IPS-NIHi11 (cell line): ENCODE results near the gene ATG9B.
A peak's percentile ranks its signal among the peaks of the same experiment; 100 is the strongest.

Experiments
- DNase-seq: peaks from one replicate; pipeline ENCODE4 v3.0.0; 2012; ENCODE audit warnings: mixed read lengths, low spot score

The ATG9B gene

DNA sequence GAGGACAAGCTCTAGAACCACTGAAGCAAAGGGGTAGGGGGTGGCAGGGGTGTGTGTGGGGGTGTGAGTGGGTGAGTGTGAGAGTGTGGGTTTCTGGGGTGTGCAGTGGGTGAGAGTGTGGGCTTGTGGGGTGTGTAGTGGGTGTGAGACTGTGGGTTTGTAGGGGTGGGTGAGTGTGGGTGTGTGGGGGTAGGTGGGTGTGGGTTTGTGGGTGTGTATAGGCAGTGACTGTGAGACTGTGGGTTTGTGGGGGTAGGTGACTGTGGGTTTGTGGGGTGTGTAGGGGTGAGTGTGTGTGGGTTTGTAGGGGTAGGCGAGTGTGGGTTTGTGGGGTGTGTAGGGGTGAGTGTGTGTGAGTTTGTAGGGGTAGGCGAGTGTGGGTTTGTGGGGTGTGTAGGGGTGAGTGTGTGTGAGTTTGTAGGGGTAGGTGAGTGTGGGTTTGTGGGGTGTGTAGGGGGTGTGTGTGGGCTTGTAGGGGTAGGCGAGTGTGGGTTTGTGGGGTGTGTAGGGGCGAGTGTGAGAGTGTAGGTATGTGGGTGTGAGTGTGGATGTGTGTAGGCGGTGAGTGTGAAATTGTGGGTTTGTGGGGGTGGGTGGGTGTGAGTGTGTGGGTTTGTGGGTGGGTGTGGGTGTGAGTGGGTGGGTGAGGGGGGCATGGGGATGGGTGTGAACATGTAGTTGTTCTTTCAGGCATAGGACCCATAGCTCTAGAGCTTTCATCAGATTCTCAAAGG, 24.6 kb downstream of the ATG9B start:
- DNase-seq: no peak

DNA sequence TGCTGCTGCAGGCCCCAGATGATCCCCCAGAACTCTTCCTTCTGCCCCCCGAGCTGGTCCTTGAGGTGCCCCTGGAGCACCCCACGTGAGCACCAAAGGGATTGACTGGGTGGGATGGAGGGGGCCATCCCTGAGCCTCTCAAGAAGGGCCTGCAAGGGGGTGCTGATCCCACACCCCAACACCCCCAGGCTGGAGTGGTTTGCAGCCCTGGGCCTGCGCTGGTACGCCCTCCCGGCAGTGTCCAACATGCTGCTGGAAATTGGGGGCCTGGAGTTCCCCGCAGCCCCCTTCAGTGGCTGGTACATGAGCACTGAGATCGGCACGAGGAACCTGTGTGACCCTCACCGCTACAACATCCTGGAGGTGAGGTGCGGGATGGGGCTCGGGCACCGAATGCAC, 25.3 kb downstream of the ATG9B start:
- no peak for DNase-seq

DNA sequence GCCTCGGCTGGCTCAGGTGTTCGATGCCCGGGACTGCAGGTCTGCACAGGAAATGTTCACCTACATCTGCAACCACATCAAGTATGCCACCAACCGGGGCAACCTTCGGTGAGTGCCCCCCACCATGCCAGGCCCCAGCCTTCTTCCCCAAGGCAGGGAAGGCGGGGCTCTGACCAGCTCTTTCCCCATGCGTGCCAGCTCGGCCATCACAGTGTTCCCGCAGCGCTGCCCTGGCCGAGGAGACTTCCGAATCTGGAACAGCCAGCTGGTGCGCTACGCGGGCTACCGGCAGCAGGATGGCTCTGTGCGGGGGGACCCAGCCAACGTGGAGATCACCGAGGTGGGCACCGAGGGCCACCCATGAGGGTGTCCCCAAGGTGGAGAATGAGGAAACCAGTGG, 26.0 kb downstream of the ATG9B start:
- DNase-seq: no peak

DNA sequence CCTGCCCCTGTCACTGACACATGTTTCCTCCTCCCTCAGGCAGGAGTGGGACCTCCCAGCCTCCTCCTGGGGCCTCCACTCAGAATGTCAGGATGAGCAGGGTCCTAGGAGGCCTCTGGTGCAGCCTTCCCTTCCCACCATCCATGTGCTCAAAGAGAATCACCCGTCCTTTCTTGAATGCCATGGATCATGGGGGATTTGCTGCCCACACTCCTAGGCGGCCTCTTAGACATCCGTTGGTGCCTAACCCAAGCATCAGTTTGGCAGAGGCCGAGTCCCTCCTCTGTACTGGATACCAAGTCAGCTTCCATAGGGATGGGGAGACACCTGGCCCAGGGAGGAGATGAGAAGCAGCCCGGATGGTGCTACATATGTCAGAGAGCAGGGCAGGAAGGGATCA, 26.5 kb downstream of the ATG9B start:
- no peak for DNase-seq

DNA sequence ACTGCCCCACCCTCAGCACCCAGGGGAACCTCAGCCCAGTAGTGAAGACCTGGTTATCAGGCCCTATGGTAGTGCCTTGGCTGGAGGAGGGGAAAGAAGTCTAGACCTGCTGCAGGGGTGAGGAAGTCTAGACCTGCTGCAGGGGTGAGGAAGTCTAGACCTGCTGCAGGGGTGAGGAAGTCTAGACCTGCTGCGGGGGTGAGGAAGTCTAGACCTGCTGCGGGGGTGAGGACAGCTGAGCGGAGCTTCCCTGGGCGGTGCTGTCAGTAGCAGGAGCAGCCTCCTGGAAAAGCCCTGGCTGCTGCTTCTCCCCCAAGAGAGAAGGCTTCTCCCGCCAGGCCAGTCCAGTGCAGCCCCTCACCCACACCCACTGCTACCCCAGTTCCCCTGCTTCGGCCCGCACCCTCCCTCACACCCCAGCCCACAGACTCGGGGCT, 27.2 kb downstream of the ATG9B start:
- no peak for DNase-seq

DNA sequence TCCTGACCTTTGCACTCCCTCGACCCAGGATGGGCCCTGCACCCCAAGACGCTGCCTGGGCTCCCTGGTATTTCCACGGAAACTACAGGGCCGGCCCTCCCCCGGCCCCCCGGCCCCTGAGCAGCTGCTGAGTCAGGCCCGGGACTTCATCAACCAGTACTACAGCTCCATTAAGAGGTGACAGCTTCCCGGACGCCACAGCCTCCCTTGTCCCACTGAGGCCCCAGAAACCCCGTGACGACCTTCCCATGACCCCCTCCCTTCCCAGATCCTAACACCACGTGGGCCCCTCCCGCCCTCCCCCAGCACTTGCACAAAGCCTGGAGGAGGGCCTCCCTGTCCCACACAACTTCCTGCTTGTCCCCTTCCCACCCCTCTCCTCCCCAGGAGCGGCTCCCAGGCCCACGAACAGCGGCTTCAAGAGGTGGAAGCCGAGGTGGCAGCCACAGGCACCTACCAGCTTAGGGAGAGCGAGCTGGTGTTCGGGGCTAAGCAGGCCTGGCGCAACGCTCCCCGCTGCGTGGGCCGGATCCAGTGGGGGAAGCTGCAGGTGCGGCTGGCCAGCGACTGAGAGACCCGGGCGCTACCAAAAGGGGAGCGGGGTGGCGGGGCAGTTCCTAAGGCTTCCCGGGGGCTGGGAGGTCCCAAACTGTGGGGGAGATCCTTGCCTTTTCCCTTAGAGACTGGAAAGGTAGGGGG, 27.8 kb downstream of the ATG9B start:
- no peak for DNase-seq

DNA sequence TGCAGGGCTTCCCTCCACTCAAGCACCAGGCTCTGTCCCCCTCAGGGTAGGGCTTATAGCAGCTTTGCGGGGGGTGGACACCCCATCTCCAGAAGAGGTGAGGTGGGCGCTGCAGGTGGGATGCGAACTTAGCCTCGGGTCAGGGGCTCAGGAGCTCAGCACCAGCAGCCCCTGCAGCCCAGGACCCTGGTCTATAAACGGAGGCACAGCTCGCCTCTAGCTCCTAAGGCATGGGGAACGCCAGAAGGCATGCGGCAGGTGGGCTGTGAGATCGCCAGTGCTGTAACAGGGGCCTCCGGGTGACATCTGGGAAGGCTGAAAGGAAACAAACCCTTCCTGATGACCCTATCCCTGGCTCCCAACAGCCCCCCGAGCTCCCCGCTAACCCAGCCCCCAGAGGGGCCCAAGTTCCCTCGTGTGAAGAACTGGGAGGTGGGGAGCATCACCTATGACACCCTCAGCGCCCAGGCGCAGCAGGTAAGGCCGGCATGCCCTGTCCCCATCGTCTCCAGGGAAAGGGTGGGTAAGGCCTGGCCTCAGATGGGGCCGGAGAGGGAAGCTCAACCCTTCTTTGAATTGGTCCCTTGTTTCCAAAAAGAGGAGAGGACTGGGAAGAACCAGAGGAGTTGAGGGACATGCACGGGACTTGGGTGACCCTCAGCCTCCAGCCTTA, 29.3 kb downstream of the ATG9B start:
- DNase-seq: no peak

DNA sequence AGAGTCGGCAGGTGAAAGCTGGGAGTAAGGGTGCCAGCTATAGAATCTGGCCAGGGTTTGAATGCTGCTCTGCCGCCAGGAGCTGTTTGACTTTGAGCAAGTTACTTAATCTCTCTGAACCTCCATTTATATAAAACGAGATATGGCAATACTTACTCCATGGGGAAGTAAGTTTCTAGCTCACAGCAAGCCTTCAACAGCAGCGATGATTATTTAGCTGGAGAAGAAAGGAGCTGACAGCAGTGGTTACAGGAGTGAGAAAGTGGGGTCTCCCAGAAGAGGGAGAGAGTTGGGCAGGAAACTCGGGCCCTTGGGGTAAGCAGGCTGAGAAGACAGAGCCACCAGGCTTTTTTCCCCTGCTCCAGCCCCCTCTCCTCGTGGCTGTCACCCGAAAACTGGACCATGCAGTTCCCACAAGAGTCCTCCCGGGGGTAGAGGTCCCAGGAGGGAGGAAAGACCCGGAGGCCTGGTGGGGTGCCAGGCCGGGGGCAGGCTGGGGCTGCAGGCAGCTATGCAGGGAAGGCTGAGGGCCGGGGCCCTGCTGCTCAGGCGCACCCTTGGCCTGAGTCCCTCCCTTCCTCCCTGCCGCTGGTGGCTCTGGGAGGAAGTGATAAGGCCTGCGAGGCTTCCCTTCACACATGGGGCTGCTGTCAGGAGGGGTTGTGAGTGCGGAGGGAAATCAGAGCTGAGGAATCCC, 30.0 kb downstream of the ATG9B start:
- no peak for DNase-seq

DNA sequence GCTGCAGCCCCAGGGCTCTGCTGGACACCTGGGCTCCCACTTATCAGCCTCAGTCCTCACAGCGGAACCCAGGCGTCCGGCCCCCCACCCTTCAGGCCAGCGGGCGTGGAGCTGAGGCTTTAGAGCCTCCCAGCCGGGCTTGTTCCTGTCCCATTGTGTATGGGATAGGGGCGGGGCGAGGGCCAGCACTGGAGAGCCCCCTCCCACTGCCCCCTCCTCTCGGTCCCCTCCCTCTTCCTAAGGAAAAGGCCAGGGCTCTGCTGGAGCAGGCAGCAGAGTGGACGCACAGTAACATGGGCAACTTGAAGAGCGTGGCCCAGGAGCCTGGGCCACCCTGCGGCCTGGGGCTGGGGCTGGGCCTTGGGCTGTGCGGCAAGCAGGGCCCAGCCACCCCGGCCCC, 30.8 kb downstream of the ATG9B start:
- no peak for DNase-seq

DNA sequence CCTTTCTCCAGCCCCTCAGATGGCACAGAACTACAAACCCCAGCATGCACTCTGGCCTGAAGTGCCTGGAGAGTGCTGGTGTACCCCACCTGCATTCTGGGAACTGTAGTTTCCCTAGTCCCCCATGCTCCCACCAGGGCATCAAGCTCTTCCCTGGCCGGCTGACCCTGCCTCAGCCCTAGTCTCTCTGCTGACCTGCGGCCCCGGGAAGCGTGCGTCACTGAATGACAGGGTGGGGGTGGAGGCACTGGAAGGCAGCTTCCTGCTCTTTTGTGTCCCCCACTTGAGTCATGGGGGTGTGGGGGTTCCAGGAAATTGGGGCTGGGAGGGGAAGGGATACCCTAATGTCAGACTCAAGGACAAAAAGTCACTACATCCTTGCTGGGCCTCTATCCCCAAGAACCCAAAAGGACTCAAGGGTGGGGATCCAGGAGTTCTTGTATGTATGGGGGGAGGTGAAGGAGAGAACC, 31.4 kb downstream of the ATG9B start:
- peak; percentile 76 for DNase-seq

DNA sequence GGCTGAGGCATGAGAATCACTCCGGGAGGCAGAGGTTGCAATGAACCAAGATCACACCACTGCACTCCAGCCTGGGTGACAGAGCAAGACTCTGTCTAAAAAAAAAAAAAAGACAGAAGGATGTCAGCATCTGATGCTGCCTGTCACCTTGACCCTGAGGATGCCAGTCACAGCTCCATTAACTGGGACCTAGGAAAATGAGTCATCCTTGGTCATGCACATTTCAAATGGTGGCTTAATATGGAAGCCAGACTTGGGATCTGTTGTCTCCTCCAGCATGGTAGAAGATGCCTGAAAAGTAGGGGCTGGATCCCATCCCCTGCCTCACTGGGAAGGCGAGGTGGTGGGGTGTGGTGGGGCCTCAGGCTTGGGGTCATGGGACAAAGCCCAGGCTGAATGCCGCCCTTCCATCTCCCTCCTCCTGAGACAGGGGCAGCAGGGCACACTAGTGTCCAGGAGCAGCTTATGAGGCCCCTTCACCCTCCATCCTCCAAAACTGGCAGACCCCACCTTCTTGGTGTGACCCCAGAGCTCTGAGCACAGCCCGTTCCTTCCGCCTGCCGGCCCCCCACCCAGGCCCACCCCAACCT, 32.1 kb downstream of the ATG9B start:
- no peak for DNase-seq

DNA sequence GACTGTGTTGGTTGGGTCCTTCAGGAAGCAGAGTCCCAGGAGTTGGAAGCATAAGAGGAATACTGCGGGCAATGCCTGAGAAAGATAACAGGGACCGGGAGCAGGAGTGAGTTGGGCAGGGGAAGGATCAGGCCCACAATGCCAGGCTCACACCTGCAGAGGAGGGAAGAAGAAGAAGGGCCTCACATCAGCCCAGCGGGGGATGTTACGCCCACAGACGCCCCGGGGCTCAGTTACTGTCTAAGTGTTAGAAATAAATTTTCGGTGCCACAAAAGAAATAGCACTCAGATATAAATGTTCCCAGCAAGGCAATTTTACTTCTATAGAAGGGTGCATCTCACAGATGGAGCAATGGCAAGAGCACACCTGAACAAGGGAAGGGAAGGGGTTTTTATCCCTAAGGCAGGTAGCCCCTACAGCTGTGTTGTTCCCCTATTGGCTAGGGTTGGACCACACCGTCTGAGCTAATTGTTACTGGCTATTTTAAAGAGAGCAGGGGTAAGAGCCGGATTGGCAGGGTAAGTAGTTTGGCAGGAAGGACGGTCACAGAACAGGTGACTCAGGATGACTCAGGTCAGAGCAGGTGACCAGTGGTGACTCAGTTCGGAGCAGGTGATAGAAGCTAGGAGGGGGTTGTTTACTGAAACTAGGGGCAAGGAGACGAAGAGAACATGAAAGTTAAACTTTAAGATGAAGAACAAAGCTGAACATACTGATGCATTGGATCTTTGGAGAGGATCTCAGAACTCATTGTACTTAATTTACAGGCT, 33.7 kb downstream of the ATG9B start, which contains the start of gene NOS3:
Gene NOS3 (plus strand): TSS at position 602 of the 771 bp plus-strand sequence. CDS start 2,787 bp downstream, outside the sequence.
- no peak for DNase-seq

DNA sequence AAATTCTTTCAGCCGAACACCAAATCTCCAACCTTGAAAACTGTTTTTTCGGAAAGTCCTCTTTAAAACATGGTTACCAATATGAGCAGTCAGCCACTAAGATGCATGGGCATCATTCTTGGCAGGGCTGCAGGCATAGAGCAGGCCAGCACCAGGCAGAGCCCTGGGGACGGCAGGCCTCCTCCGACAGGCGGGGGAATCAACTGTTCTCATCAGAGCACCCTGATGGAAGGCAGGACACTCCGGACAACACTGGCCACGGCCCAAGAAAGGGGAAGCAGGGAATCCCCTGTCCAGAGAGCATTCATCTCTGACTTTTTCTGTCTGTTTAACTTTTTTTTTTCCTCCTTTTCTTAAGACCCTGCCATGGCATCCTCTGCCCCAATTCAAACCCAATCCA, 34.8 kb downstream of the ATG9B start:
- no peak for DNase-seq

DNA sequence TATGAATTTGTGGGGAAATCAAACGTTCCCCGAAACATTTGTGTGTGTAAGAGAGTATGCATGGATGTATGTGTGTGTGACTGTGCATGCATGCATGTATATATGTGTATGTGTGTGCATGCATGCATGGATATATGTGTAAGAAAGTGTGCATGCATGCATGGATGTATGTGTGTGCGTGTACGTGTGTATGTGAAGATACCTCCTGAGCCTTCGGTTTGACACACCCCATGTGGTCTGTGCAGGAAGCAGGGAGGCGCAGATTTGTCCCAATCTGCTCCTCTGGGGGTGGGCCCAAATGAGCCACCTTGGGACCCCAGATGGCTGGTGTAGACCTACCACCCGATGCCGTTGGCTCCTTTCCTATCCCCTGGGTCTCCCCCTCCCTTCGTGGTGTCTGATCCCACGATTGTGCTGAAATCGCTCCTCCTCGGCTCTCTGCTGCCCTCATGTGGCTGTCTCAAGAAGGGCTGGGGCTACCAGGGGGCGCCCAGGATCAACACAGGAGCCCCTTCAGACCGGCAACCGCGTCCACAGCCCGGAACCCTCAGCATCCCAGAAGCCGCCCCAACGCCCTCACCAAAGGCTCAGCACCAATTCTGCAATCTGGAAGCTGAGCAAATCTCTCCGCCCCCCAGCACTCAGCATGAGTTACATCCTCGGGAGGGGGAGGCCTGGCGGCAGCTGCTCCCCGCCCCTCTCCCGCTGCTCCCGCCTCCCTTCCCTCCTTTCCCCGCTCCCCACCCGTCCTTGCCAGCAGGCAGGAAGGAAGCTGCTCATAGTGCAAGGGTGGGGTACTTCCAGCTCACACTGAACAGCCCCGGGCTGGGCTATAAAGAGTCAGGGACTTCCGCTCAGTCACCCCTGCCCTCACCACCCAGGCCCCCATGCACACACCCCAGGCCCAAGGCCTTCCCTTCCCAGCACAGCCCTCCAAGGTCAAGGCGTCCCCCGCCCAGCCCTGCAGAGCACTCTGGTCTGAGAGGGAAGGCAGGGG, 35.8 kb downstream of the ATG9B start:
- DNase-seq: peak; percentile 85

DNA sequence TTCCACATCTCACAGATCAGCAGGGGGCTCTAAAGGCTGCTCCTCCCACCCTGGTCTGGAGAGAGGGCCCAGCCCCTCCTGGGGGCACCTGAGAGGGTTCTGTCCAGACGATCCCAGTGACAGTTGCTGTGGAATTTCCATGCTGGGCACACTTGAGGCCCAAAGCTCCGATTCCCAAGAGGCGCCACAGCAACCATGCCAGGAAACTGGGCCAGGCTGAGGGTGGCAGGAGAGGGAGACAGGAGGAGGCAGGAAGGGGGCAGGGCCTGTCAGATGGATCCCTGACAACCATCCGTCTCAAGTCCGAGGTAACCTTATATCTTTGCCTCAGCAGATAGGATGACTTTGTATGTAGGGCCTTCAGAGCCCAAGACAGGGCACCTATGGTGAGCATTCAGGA, 37.7 kb downstream of the ATG9B start:
- DNase-seq: no peak

DNA sequence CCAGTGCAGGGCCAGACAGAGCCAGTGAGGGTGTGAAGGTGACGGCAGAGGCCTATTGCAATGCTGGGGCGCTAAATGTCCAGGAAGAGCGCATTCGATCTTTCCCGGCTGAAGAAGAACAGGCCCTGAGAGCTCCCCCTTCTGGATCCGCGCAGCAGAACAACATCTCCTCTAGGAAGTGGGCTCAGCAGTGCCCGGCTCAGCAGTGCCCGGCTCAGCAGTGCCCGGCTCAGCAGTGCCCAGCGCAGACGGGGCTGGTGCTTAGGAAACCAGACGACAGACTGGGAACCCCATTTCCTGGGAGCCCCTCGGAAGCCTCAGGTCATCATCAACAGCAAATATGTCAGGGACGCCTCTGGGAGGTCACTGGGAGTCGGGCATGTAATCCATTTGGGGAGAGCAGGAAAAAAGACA, 38.2 kb downstream of the ATG9B start:
- DNase-seq: peak; percentile 59

DNA sequence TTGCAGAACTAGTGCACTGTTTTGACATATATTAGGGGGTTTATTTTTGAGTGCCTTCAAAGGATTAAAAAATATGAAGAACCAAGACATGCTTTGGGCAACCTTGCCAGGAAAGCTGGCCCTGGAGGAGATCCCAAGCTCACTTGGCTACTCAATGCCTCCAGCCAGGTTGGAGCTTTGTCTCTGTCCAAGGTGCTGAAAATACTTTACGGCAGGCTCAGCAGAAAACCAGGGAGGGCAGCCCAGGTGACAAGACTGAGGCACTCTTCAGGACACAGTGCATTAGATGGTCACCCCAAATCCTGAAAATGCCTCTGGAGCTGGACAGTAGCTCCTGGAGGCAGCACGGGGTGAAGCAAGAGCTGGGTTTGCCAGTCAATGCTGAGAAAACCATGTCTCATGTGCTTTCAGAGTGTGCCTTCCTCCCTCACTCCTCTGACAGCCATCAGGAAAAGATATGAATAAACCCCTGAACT, 40.4 kb downstream of the ATG9B start:
- DNase-seq: no peak

DNA sequence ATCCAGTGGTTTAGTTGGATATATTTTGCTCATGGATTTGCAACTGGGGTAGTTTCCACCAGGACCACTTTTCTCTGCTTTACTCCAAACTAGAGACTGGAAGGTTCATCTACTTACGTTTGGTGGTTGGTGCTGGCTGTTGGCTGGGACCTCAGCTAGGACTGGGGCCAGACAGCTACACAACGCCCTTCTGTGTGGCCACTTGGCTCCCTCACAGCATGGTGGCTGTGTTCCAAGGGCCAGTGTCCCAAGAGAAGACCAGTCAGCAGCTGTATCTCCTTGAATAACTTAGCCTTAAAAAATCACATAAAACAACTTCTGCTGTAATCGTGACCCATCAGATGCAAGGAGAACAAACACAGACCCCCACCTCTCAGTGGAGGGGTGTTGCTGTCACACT, 41.9 kb downstream of the ATG9B start:
- no peak for DNase-seq

DNA sequence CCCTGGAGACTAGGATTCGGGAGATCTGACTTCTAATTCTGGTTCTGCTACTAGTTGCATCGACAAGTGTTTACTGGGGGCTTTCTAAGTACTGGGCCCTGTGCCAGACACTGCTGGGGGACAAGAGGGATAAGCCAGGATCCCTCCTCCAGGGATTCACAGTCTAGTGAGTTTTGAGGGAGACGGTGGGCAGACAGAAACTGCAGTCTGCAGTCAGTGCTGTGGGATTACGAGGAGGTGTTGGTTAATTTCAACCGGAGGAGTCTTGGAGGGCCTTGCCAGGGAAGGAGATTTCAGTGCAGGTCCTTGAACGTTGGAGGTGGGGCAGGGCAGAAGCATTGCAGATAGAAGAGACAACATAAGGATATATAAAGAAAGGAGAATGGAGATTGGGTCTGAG, 42.6 kb downstream of the ATG9B start:
- DNase-seq: no peak

DNA sequence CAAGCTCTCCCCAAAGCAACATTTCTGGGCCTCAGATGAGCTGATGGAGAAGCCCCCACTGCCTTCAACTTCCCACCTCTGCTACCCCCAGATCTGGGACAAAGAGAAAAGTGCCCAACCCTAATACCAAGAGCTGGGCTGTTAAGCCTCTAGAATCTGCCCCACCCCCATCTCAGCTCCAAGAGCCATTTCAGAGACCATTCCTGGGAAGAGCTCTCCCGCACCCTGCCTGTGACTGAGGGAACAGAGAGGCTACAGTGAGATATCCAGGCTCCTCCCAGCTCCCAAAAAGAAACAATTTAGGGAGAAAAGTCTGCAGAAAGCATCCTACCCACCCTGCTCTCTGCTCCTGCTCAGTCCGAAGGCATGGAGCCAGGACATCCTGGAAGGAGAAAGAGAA, 43.6 kb downstream of the ATG9B start:
- no peak for DNase-seq
